Astrocyte of the cerebellum (primary cell): ENCODE data around the gene BPTF.

Experiments
- DNase-seq: peaks from one replicate; pipeline ENCODE4 v3.0.0-alpha.2; 2011; ENCODE audit warnings: low read depth
- H3K4me3 ChIP-seq: 2 replicates; pipeline ENCODE4 v1.5.1; 2011; ENCODE audit warnings: mild to moderate bottlenecking, low read depth, low read length, moderate library complexity
- in situ Hi-C: cut with HindIII; loops from 2 replicates; pipeline ENCODE4 v1.10.0; 2017; ENCODE audit warnings: low sequenced_read_pairs
- TF ChIP-seq, protein P1 (sequence below): IDR thresholded peaks from 2 replicates; pipeline ENCODE4 v1.5.1; 2012; ENCODE audit warnings: low read length, low read depth, moderate library complexity, mild to moderate bottlenecking; ENCODE audit errors: missing control alignments

Gene BPTF

DNA sequence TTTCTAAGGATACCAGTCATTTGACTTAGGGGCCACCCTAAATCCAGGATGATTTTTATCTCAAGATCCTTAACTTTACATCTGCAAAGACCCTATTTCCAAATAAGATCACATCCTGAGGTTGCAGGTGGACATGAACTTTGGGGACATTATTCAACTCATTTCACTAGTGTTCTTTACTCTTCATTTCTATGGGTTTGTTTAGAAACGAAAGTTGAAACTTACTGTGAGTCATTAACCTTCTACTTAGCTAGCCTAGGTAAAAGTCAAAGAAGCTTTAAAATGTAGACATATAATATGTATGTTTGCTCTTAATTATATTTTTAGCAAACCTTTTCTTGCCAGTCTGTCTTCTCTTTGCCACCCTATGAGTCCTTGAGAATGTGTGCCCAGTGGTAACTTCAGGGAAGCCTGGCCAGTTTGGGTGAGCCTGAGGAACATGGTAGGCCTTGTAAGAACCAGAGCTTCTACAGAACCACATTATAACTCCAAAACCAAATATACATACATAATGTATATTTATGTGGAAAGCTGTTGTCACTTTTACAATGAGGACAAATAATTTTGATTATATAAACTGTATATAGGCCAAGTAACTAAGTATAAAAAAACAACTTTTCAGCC is 38.4 kb downstream of the BPTF start:
- DNase-seq, result no peak
- no peak overlapping the region for H3K4me3 ChIP-seq
- TF ChIP-seq, protein P1, sequence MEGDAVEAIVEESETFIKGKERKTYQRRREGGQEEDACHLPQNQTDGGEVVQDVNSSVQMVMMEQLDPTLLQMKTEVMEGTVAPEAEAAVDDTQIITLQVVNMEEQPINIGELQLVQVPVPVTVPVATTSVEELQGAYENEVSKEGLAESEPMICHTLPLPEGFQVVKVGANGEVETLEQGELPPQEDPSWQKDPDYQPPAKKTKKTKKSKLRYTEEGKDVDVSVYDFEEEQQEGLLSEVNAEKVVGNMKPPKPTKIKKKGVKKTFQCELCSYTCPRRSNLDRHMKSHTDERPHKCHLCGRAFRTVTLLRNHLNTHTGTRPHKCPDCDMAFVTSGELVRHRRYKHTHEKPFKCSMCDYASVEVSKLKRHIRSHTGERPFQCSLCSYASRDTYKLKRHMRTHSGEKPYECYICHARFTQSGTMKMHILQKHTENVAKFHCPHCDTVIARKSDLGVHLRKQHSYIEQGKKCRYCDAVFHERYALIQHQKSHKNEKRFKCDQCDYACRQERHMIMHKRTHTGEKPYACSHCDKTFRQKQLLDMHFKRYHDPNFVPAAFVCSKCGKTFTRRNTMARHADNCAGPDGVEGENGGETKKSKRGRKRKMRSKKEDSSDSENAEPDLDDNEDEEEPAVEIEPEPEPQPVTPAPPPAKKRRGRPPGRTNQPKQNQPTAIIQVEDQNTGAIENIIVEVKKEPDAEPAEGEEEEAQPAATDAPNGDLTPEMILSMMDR, result no peak
- in situ Hi-C loops, result loop anchor here (5.0 to 10.0 kb wide), 2 partner anchors 61 to 129 kb away; no protein-coding TSS in a partner anchor

DNA sequence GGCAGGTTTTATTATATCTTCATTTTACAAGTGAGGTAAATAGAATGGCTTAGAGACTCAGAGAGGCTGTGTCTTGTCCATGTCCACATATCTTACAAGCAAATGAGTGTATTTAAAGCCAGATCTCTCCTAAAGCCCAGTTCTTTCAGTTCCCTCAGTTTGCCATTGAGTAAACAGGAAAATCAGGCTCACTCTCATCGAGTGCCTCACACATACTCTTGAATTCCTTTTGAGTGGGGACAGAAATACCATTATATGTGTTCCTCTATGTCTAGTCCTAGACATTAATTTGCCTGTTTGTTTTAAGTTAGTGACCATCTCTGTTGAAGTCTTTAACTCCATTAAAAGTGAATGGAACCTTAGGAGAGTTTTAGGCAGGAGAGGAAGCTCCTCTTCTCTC is 40.1 kb downstream of the BPTF start:
- H3K4me3 ChIP-seq, result no peak overlapping the region
- in situ Hi-C loops, result loop anchor here (10.0 kb wide), 1 partner anchor 131 kb away; no protein-coding TSS in a partner anchor
- TF ChIP-seq, protein P1, result no peak
- no peak for DNase-seq

DNA sequence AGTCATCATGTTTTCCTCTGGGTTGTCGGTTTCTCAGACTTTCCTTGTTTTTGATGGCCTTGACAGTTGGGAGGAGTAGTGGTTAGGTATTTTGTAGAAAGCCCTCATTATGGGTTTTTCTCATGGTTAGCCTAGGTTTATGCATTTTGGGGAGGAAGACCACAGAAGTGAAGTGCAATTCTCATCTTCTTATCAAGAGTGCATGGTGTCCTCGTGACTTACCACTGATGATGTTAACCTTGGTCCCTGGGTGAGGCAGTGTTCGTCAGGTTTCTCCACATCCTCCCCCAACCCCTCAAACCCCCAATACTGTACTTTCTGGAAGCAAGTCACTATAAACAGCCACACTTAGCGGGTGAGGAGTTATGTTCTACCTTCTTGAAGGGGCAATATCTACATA is 42.3 kb downstream of the BPTF start:
- DNase-seq, result no peak
- in situ Hi-C loops, result loop anchor here (10.0 kb wide), 1 partner anchor 133 kb away; no protein-coding TSS in a partner anchor
- TF ChIP-seq, protein P1, result no peak
- H3K4me3 ChIP-seq, result no peak overlapping the region

DNA sequence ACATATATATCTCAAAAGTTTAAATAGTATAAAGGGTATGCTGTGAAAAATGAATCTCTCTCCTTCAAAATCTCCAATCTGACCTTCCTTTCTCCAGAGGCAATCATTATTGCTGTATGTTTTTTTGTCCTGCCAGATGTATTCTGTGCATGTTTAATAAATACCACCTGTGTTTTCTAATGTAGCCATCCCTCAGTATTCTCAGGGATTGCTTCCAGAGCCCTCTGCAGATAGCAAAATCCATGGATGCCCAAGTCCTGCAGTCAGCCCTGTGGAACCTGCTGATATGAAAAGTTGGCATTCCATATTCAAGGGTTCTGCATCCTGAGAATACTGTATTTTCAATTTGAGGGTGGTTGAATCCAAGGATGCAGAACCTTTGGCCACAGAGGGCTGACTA is 42.9 kb downstream of the BPTF start:
- H3K4me3 ChIP-seq, result no peak overlapping the region
- in situ Hi-C loops, result loop anchor here (10.0 kb wide), 1 partner anchor 133 kb away; no protein-coding TSS in a partner anchor
- no peak for DNase-seq
- TF ChIP-seq, protein P1, result no peak

DNA sequence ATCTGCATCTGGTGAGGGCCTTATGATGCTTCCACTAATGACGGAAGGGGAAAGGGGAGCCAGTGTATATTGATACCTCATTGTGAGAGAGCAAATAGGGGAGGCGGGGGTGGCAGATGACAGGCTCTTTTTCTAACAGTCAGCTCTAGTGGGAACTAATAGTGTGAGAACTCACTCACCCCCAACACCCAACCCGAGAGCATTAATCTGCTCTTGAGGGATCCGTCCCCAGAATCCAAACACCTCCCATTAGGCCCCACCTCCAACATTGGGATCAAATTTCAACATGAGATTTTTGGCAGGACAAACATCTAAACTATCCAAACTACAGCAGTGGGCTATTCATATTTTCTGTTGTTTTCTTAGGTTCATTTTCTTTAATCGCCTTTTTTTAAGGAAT is 54.4 kb downstream of the BPTF start:
- in situ Hi-C loops, result no loop called here

DNA sequence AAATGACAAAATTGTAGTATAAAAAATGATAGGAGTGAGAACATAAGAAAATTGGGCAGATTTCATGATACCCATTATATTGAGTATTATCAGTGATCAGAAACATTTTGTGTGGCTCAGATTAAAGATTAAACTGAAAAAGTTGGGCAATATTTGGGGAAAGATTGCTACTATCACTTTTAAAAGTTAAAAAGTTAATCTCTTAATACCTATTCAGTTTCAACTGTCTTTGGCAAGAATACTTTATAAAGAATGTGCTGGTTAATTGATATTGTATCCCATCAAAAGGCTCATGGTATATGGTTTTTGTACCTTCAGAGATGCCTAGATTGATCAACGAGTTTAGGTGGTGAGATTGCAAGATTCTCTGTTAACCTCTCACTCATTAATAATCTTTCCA is 55.8 kb downstream of the BPTF start:
- TF ChIP-seq, protein P1, result no peak
- in situ Hi-C loops, result no loop called here
- DNase-seq, result no peak
- no peak overlapping the region for H3K4me3 ChIP-seq

More for the DNA sequence above, 54.4 kb downstream of the BPTF start:
- TF ChIP-seq, protein P1, result no peak
- no peak overlapping the region for H3K4me3 ChIP-seq
- no peak for DNase-seq
